ENCODE data around the gene BRAF. TPM values are rescaled to one million over a fixed set of nuclear protein-coding genes. Genes with fewer than 3 reads are reported as not detected.
"Not testable (repeated sequence)": the region's sequence is repeated elsewhere in the genome, so short reads cannot be mapped to it uniquely, and the experiment has no call there.

BRAF gene
- total RNA-seq, 2 experiments from 2014 or later, result 27.5 to 28.4 TPM

GRCh38 chr7:140674356-140674800 is 250.4 kb downstream of the BRAF start:
- CTCF ChIA-PET, result interaction anchor here (0.5 to 3.0 kb wide), 4 partner anchors 11 to 317 kb away, joined by 3 to 10 read pairs (median 4); partner anchors contain the start of gene NDUFB2
- POLR2A ChIA-PET, result interaction anchor here (1.4 kb wide), 1 partner anchor 22 kb away, joined by 5 read pairs; the partner anchor contains the start of gene NDUFB2

DNA sequence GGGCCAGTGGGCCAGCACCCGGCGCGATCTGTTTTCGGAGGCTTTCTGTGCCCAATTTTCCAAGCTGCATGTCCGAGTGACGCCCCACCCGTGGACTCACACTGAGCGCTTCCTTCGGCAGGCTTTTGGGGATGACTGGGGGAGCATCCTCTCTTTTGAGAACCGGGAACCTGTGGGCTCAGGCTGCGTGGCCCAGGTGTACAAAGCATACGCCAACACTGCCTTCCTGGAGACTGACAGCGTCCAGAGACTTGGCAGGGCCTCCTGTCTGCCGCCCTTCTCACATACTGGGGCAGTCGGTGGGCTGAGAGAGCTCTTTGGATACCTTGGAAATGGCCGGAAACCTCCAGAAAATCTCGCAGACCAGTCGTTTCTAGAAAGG is 251.0 kb downstream of the BRAF start:
- CTCF ChIA-PET, result interaction anchor here (0.8 to 3.0 kb wide), 2 partner anchors 12 to 21 kb away, joined by 3 to 10 read pairs; no protein-coding TSS in a partner anchor
- POLR2A ChIA-PET, result interaction anchor here (0.7 to 1.4 kb wide), 2 partner anchors 23 to 27 kb away, joined by 5 read pairs; partner anchors contain the start of gene NDUFB2

- CTCF ChIA-PET, result interaction anchor here (3.0 kb wide), 1 partner anchor 20 kb away, joined by 10 read pairs; no protein-coding TSS in a partner anchor
- POLR2A ChIA-PET, result interaction anchor here (0.7 kb wide), 1 partner anchor 27 kb away, joined by 5 read pairs; no protein-coding TSS in a partner anchor
These were observed 251.5 kb downstream of the BRAF start for GRCh38 chr7:140673063-140673773.

DNA sequence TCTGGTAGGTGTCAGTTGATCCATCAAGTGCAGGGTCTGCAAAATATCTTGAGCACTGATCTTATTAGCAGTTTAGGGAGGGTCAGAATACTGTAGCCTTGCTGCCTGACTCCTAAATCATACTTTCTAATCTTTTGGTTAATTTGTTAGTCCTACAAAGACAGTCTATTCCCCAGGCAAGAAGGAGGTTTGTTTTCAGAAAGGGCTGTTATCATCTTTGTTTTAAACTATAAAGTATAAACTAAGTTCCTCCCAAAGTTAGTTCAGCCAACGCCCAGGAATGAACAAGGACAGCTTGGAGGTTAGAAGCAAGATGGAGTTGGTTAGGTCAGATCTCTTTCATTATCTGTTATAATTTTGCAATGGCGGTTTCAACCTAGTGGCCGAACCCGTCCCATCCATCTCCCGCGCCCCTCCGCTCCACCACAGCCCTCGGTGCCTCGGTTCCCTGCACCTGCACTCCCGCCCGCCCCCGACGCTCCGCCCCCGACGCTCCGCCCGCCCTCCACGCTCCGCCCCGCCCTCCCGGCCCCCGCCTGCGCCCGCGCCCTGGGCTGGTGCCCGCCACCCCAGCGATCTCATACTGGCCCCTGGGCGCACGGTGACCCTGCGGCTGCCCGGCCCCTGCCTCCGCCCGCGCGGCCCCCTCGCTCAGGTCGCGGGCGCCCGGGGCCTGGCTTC is 252.2 kb downstream of the BRAF start, which contains the start of gene ADCK2:
Gene ADCK2, plus strand, starts transcription at position 564 of the 681 bp plus-strand sequence. CDS start 386 bp downstream, outside the sequence.
- POLR2A ChIA-PET, result no interaction called here

GRCh38 chr7:140671966-140672365 is 252.8 kb downstream of the BRAF start:
- ChIA-PET CTCF (interaction anchor here (0.6 kb wide), 1 partner anchor 227 kb away, joined by 3 read pairs; no protein-coding TSS in a partner anchor), POLR2A (no interaction called here)

More for the DNA sequence above, 252.2 kb downstream of the BRAF start, which contains the start of gene ADCK2:
- CTCF ChIA-PET, result interaction anchor here (0.6 to 3.0 kb wide), 2 partner anchors 19 to 227 kb away, joined by 3 to 10 read pairs; no protein-coding TSS in a partner anchor

DNA sequence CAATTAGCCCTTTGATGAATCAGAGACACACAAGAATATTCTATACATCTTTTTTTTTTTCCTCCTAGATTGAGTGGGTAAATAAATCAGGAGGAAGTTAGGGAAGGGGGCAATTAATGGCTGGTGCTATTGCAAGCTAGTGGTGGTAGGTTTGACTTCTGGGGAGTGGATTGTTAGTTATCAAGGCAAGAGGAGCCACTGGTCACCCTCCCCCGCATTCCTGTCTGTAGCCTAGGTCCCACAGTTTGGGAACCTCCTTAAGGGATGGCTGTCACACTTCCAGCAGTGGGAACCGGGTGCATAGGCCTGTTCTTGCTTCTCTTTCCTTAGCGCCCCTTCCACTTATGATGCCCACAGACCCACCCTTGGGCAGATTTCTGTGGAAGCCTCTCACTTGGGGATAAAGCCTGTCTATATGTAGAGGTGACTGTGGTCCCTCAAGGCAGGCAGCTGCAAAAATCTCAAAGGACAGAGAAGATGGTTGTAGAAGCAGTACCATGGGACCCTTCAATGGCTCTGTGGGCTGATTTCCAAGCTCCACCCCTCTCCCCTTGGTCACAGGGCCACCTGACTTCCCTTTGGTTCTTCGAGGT is 254.3 kb downstream of the BRAF start:
- CTCF ChIA-PET, result no interaction called here
- POLR2A ChIA-PET, result no interaction called here

DNA sequence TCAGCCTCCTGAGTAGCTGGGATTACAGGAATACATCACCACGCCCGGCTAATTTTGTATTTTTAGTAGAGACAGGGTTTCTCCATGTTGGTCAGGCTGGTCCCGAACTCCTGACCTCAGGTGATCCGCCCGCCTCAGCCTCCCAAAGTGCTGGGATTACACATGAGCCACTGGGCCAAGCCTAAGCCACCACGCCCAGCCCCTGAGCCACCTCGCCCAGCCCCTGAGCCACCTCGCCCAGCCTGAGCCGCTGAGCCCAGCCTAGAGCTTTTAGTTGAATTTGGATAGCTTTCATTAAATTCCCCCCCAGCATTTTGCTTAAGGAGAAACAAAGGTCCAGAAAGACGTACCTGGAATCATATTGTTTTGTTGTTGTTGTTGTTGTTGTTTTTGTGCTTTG is 254.9 kb downstream of the BRAF start:
- CTCF ChIA-PET, result interaction anchor here (0.6 kb wide), 1 partner anchor 149 kb away, joined by 3 read pairs; no protein-coding TSS in a partner anchor
- POLR2A ChIA-PET, result not testable (repeated sequence)

DNA sequence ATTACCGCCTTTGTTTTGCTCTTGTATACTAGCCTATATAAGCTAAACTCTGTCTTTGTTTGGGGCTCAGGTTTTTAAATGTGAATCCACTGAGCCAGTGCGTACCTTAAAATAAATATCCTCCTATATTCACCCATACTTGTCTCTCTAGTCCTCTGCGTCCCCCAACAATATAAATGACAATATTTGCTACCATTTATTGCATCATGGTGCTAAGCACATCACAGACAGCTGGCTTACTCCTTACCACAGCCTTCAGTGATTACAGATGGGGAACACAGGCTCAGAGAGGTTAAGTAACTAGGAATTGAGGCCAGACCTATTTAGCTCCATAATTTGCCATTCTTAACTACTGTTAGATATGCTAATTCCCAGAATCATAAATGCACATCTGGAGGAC is 255.4 kb downstream of the BRAF start:
- ChIA-PET CTCF (interaction anchor here (0.6 kb wide), 1 partner anchor 148 kb away, joined by 3 read pairs; no protein-coding TSS in a partner anchor), POLR2A (no interaction called here)

Other genes starting within 250 kb of the BRAF start
- gene NDUFB2, start 228.2 kb downstream of the BRAF start, total RNA-seq, result 100 to 1,000 TPM; 198 to 214 TPM
- gene MRPS33, start 90.0 kb upstream of the BRAF start, total RNA-seq, result 100 to 1,000 TPM; 106 to 107 TPM
- gene TMEM178B, start 149.1 kb upstream of the BRAF start, total RNA-seq, result under 1 TPM; 0.51 to 0.75 TPM